Measurements from ENCODE around the gene RAB13.

- TF ChIP-seq, protein P1, sequence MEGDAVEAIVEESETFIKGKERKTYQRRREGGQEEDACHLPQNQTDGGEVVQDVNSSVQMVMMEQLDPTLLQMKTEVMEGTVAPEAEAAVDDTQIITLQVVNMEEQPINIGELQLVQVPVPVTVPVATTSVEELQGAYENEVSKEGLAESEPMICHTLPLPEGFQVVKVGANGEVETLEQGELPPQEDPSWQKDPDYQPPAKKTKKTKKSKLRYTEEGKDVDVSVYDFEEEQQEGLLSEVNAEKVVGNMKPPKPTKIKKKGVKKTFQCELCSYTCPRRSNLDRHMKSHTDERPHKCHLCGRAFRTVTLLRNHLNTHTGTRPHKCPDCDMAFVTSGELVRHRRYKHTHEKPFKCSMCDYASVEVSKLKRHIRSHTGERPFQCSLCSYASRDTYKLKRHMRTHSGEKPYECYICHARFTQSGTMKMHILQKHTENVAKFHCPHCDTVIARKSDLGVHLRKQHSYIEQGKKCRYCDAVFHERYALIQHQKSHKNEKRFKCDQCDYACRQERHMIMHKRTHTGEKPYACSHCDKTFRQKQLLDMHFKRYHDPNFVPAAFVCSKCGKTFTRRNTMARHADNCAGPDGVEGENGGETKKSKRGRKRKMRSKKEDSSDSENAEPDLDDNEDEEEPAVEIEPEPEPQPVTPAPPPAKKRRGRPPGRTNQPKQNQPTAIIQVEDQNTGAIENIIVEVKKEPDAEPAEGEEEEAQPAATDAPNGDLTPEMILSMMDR (IDR thresholded peaks at IDR 0.05) = no peak
- TF ChIP-seq SIN3A (IDR thresholded peaks at IDR 0.05; ENCODE audit: borderline replicate concordance, insufficient read depth, low read depth, low read length) = no peak
Observed at GRCh38 chr1:153960206-153960605, 25.9 kb downstream of the RAB13 start.
